Ishikawa (cell line): ENCODE measurements around the gene PRXL2B.
A peak's percentile ranks its signal among the peaks of the same experiment; 100 is the strongest.

Source experiments
- CEBPB ChIP-seq: IDR thresholded peaks from 2 replicates; pipeline ENCODE4 v1.6.1; 2012
- CREB1 ChIP-seq: IDR thresholded peaks from 2 replicates; pipeline ENCODE4 v1.6.1; 2012; ENCODE audit warnings: low read depth
- EGR1 ChIP-seq: IDR thresholded peaks from 2 replicates; pipeline ENCODE4 v1.6.1; 2012
- EP300 ChIP-seq: IDR thresholded peaks from 2 replicates; pipeline ENCODE4 v1.6.1; 2012; ENCODE audit warnings: borderline replicate concordance
- FOXM1 ChIP-seq: IDR thresholded peaks from 2 replicates; pipeline ENCODE4 v1.6.1; 2012; ENCODE audit warnings: low read depth, borderline replicate concordance
- NFIC ChIP-seq: IDR thresholded peaks from 2 replicates; pipeline ENCODE4 v1.6.1; 2012
- RAD21 ChIP-seq: IDR thresholded peaks from 2 replicates; pipeline ENCODE4 v1.6.1; 2012; ENCODE audit warnings: low read depth
- TAF1 ChIP-seq: IDR thresholded peaks from 2 replicates; pipeline ENCODE4 v1.6.1; 2012; ENCODE audit warnings: low read depth, mild to moderate bottlenecking
- TCF12 ChIP-seq: IDR thresholded peaks from 2 replicates; pipeline ENCODE4 v1.6.1; 2012; ENCODE audit warnings: low read depth
- TEAD4 ChIP-seq: IDR thresholded peaks from 2 replicates; pipeline ENCODE4 v1.6.1; 2012
- USF1 ChIP-seq: IDR thresholded peaks from 2 replicates; pipeline ENCODE4 v1.6.1; 2012
- YY1 ChIP-seq: IDR thresholded peaks from 2 replicates; pipeline ENCODE4 v1.6.1; 2012; ENCODE audit warnings: low read depth
- ZBTB7A ChIP-seq: IDR thresholded peaks from 2 replicates; pipeline ENCODE4 v1.6.1; 2012; ENCODE audit warnings: low read depth
- TF ChIP-seq, protein P1 (sequence below): IDR thresholded peaks from 2 replicates; pipeline ENCODE4 v1.6.1; 2012
- TF ChIP-seq, protein P2 (sequence below): IDR thresholded peaks from 2 replicates; pipeline ENCODE4 v1.6.1; 2012; ENCODE audit warnings: low read depth, mild to moderate bottlenecking

PRXL2B gene

GRCh38 chr1:2546515-2547209 lies 39.9 kb upstream of the PRXL2B start:
- TF ChIP-seq, protein P1, sequence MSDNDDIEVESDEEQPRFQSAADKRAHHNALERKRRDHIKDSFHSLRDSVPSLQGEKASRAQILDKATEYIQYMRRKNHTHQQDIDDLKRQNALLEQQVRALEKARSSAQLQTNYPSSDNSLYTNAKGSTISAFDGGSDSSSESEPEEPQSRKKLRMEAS, result no peak; the same call in 1 of the 2 replicates
- TF ChIP-seq CREB1 (no peak), YY1 (no peak), ZBTB7A (no peak; the same call in 1 of the 2 replicates), TEAD4 (no peak), TCF12 (peak; percentile 48; the same call in 1 of the 2 replicates), NFIC (0 out of 2 replicates have a peak, but pooled peaks have one; percentile 6), EP300 (no peak; the same call in 1 of the 2 replicates)
- TF ChIP-seq, protein P2, sequence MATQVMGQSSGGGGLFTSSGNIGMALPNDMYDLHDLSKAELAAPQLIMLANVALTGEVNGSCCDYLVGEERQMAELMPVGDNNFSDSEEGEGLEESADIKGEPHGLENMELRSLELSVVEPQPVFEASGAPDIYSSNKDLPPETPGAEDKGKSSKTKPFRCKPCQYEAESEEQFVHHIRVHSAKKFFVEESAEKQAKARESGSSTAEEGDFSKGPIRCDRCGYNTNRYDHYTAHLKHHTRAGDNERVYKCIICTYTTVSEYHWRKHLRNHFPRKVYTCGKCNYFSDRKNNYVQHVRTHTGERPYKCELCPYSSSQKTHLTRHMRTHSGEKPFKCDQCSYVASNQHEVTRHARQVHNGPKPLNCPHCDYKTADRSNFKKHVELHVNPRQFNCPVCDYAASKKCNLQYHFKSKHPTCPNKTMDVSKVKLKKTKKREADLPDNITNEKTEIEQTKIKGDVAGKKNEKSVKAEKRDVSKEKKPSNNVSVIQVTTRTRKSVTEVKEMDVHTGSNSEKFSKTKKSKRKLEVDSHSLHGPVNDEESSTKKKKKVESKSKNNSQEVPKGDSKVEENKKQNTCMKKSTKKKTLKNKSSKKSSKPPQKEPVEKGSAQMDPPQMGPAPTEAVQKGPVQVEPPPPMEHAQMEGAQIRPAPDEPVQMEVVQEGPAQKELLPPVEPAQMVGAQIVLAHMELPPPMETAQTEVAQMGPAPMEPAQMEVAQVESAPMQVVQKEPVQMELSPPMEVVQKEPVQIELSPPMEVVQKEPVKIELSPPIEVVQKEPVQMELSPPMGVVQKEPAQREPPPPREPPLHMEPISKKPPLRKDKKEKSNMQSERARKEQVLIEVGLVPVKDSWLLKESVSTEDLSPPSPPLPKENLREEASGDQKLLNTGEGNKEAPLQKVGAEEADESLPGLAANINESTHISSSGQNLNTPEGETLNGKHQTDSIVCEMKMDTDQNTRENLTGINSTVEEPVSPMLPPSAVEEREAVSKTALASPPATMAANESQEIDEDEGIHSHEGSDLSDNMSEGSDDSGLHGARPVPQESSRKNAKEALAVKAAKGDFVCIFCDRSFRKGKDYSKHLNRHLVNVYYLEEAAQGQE, result no peak

DNA sequence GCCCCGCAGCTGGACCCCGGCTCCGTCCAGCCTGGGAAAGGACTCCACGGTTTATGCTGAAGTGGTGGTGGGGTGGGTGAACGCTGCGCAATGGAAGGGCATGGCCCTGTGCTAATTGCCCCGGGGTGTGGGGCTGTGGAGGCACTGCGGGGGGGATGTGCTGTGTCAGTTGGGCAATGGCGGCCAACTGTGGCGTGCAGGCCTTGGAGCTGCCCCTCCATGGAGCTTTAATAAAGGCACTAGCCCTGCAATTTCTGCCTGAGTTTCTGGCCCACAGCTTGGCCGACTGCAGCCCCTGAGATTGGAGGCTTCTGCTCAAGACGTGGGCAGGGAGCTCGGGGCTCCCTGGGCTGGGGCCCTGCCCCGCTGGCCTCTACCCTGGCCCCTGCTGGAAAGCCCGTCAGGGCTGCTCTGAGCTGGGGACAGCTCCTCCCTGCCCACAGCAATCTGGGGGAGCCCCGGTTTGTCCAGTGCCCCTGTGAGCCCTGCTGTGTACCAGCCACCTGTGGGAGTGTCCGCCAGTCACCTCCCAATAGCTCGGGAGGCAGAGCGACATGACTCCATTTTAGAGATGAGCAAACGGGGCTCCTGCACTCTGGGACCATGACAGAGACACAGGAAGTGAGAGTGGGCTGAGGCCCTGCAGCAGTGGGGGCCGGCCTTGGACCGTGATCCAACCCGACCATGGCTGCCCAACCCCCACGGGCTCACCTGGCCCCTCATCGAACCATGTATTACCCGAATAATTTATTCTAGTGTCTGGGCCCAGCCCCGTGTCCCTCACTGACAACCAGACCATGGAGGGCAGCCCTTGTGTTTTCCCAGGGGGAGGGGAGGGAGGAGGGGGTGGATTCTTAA lies 39.1 kb upstream of the PRXL2B start:
- TF ChIP-seq ZBTB7A, result no peak
- no peak for TF ChIP-seq CEBPB
- 0 out of 2 replicates have a peak, but pooled peaks have one; percentile 22 for TF ChIP-seq EP300
- TF ChIP-seq USF1, result no peak
- TF ChIP-seq TCF12, result 0 out of 2 replicates have a peak, but pooled peaks have one; percentile 0
- TF ChIP-seq, protein P1, result no peak
- TF ChIP-seq YY1, result peak; percentile 58; the same call in 1 of the 2 replicates

- TF ChIP-seq NFIC, result peak; percentile 47
- peak; percentile 94 for TF ChIP-seq RAD21
- TF ChIP-seq TEAD4, result no peak
- TF ChIP-seq, protein P2, result no peak
- TF ChIP-seq YY1, result 0 out of 2 replicates have a peak, but pooled peaks have one; percentile 57
- TF ChIP-seq EP300, result no peak
- TF ChIP-seq, protein P1, result peak; percentile 4; the same call in 1 of the 2 replicates
- peak; percentile 77; the same call in 1 of the 2 replicates for TF ChIP-seq ZBTB7A
Observed at GRCh38 chr1:2548068-2548589, 38.4 kb upstream of the PRXL2B start.

DNA sequence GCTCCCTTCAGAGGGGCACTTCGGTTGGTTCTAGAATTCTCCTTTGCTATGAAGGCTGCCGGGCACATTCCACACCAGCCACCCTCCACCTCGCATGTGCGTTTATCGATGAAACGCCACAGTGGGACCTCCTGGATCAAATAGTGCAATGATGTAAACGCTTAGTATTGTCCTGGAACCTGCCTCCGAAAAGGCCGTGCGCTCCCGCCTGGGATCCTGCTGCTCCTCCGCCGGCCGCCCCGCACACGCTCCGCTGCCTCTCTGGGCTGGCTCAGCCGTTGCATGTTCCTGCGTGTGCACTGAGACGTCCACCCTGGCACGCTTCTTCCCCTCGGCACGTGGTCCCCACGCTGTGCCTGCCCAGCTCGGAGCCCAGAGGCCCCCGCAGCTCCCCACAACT lies 34.4 kb upstream of the PRXL2B start:
- TF ChIP-seq NFIC (no peak), CEBPB (no peak), EGR1 (no peak), TEAD4 (no peak), YY1 (no peak), TAF1 (no peak), RAD21 (no peak), TCF12 (no peak), FOXM1 (no peak), ZBTB7A (no peak), USF1 (no peak)
- TF ChIP-seq, protein P2, result no peak
- TF ChIP-seq, protein P1, result no peak
